ENCODE data around the gene TMEM259. TPM values are rescaled to one million over a fixed set of nuclear protein-coding genes. Genes with fewer than 3 reads are reported as not detected.
A peak's percentile ranks its signal among the peaks of the same experiment; 100 is the strongest.
"Not testable (repeated sequence)": the region's sequence is repeated elsewhere in the genome, so short reads cannot be mapped to it uniquely, and the experiment has no call there.

The TMEM259 gene
- total and polyA plus RNA-seq, 2 experiments from 2014 or later: 82.8 to 196 TPM

DNA sequence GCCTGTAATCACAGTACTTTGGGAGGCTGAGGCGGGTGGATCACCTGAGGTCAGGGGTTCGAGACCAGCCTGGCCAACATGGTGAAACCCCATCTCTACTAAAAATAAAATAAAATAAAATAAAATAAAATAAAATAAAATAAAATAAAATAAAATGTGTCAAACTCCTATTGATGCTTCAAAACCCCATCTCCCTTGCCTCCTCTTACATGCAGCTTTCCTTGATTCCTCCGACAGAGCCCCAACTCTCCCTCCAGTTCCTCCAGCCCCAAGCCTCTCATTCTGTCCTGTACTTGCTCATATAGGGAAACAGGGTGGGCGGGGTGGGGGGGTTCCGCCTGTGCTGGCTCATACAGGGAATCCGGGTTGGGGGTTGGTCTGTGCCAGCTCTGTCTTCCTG, 4.2 kb upstream of the TMEM259 start:
- H3K27ac ChIP-seq (ENCODE audit: low read depth); H4K20me1 ChIP-seq (replicated peaks; ENCODE audit: insufficient read depth); H3K4me2 ChIP-seq; DNase-seq (ENCODE audit: low spot score); ATAC-seq; H3K9me2 ChIP-seq (ENCODE audit: insufficient read depth); H3K4me3 ChIP-seq; H3K9me3 Mint-ChIP-seq; H3K4me3 Mint-ChIP-seq; H3K27me3 ChIP-seq (ENCODE audit: insufficient read depth); H3K4me1 ChIP-seq (ENCODE audit: insufficient read depth); H3K36me3 ChIP-seq (ENCODE audit: insufficient read depth); H2AFZ ChIP-seq: not testable (repeated sequence)
- Mint-ChIP-seq H3K27ac (0 out of 2 replicates have a peak overlapping the region, but pooled peaks have one; percentile 30), H3K36me3 (ENCODE audit: low read depth) (peaks cover 10% of the 10 kb centered on the region), H3K27me3 (ENCODE audit: insufficient read depth, low read depth, poor library complexity) (peaks cover 29% of the 10 kb centered on the region), H3K4me1 (peaks cover 10% of the 10 kb centered on the region; the same call in 2 of the 3 replicates)
- peaks cover 19% of the 10 kb centered on the region; the same call in 1 of the 2 replicates for H3F3A ChIP-seq (replicated peaks; ENCODE audit: low read depth)
- H3K79me2 ChIP-seq (replicated peaks; ENCODE audit: insufficient read depth): peaks cover 39% of the 10 kb centered on the region

DNA sequence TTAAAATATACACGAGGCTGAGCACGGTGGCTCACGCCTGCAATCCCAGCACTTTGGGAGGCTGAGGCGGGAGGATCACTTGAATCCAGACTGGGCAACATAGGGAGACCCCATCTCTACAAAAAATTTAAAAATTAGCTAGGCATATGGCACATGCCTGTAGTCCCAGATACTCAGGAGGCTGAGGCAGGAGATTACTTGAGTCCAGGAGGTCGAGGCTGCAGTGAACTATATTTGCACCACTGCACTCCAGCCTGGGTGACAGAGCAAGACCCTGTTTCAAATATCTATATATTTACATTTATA, 2.9 kb upstream of the TMEM259 start:
- H3K9me3 Mint-ChIP-seq; H3K36me3 ChIP-seq (ENCODE audit: insufficient read depth); H4K20me1 ChIP-seq (replicated peaks; ENCODE audit: insufficient read depth); H3K4me3 Mint-ChIP-seq; H3K36me3 Mint-ChIP-seq (ENCODE audit: low read depth); H3K4me1 ChIP-seq (ENCODE audit: insufficient read depth); H2AFZ ChIP-seq; H3K4me2 ChIP-seq; H3K4me3 ChIP-seq; H3K27ac ChIP-seq (ENCODE audit: low read depth); DNase-seq (ENCODE audit: low spot score); H3K27ac Mint-ChIP-seq; ATAC-seq; H3K4me1 Mint-ChIP-seq; H3K27me3 ChIP-seq (ENCODE audit: insufficient read depth); H3K9me2 ChIP-seq (ENCODE audit: insufficient read depth): not testable (repeated sequence)
- Histone ChIP-seq H3F3A (replicated peaks; ENCODE audit: low read depth) (peaks cover 18% of the 10 kb centered on the region; the same call in 1 of the 2 replicates), H3K79me2 (replicated peaks; ENCODE audit: insufficient read depth) (peaks cover 42% of the 10 kb centered on the region)
- peaks cover 26% of the 10 kb centered on the region for H3K27me3 Mint-ChIP-seq (ENCODE audit: insufficient read depth, low read depth, poor library complexity)

DNA sequence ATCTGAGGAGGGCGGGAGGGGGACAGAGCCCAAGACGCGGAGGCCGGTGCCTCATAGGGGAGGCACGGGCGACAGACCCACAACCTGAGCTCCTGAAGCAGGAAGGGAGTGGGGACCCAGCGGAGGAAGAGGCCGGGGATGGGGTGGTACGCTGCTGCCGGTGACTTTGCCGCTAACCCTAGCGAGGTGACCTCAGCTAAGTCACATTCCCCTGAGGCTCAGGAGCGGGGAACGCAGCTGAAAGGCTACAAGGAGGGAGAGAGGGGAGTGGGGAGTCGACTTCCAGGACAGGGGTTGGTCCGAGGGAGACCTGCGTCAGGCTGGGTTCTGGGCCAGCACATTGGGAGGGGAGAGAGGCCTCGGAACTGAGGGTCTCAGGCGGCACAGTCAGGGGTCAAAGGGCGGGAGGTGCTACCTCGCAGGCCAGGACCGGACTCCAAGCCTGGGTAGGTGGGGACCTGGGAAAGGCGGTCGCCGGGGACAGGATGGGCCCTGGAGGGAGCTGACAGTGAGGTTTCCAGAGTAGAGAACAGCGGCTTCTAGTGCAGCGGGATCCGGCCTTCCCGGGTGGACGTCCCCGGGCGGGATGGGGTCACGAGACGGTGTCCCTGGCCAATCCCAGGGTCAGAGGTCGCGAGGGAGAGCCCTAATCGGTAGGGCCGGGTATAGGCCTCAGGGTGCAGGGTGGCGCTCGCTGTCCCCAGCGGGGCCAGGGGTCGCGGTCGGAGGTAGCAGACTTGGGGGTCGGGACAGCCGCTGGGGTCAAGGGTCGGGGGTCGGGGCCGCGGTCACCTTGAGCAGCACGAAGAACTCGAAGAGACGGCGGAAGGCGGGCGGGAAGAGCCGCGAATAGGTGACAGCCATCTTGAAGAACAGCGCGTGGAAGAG, 699 bp downstream of the TMEM259 start:
- Histone ChIP-seq H3K27ac (ENCODE audit: low read depth) (peak overlapping the region; percentile 39; the same call in 1 of the 2 replicates), H3K4me3 (peak overlapping the region; percentile 91), H2AFZ (no peak overlapping the region), H3K9me2 (ENCODE audit: insufficient read depth) (no peaks in the 10 kb centered on the region), H3K36me3 (ENCODE audit: insufficient read depth) (no peaks in the 10 kb centered on the region), H4K20me1 (replicated peaks; ENCODE audit: insufficient read depth) (peaks cover 15% of the 10 kb centered on the region), H3K27me3 (ENCODE audit: insufficient read depth) (no peaks in the 10 kb centered on the region), H3K4me2 (peak overlapping the region; percentile 87), H3K79me2 (replicated peaks; ENCODE audit: insufficient read depth) (peaks cover 56% of the 10 kb centered on the region), H3F3A (replicated peaks; ENCODE audit: low read depth) (peaks cover 14% of the 10 kb centered on the region; the same call in 1 of the 2 replicates), H3K4me1 (ENCODE audit: insufficient read depth) (peaks cover 8% of the 10 kb centered on the region; the same call in 1 of the 2 replicates)
- ATAC-seq: no peak
- H3K36me3 Mint-ChIP-seq (ENCODE audit: low read depth): no peaks in the 10 kb centered on the region
- peaks cover 3% of the 10 kb centered on the region; the same call in 2 of the 3 replicates for H3K9me3 Mint-ChIP-seq
- peaks cover 28% of the 10 kb centered on the region for H3K4me1 Mint-ChIP-seq
- peak overlapping the region; percentile 94 for H3K4me3 Mint-ChIP-seq
- DNase-seq (ENCODE audit: low spot score): peak; percentile 33
- peak overlapping the region; percentile 88 for H3K27ac Mint-ChIP-seq
- peaks cover 18% of the 10 kb centered on the region for H3K27me3 Mint-ChIP-seq (ENCODE audit: insufficient read depth, low read depth, poor library complexity)
- no peak for TF ChIP-seq ZNF114 (CRISPR knock-in tag; IDR thresholded peaks at IDR 0.05)
- TF ChIP-seq, protein P1, sequence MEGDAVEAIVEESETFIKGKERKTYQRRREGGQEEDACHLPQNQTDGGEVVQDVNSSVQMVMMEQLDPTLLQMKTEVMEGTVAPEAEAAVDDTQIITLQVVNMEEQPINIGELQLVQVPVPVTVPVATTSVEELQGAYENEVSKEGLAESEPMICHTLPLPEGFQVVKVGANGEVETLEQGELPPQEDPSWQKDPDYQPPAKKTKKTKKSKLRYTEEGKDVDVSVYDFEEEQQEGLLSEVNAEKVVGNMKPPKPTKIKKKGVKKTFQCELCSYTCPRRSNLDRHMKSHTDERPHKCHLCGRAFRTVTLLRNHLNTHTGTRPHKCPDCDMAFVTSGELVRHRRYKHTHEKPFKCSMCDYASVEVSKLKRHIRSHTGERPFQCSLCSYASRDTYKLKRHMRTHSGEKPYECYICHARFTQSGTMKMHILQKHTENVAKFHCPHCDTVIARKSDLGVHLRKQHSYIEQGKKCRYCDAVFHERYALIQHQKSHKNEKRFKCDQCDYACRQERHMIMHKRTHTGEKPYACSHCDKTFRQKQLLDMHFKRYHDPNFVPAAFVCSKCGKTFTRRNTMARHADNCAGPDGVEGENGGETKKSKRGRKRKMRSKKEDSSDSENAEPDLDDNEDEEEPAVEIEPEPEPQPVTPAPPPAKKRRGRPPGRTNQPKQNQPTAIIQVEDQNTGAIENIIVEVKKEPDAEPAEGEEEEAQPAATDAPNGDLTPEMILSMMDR (conservative IDR thresholded peaks at IDR 0.05; ENCODE audit: low read depth in 2 of 2): no peak
- TF ChIP-seq EZH2 (IDR thresholded peaks at IDR 0.05; ENCODE audit: low read depth, unreplicated experiment): no peak
- no peak for TF ChIP-seq EZH2phosphoT487 (IDR thresholded peaks at IDR 0.05; ENCODE audit: unreplicated experiment)
- no peak for TF ChIP-seq JUNB (IDR thresholded peaks at IDR 0.05; ENCODE audit: unreplicated experiment)
- no peak for TF ChIP-seq POLR2AphosphoS5 (IDR thresholded peaks at IDR 0.05; ENCODE audit: low read depth)
- TF ChIP-seq CREB1 (CRISPR knock-in tag; IDR thresholded peaks at IDR 0.05; ENCODE audit: low read depth): no peak
- TF ChIP-seq STAT1 (IDR thresholded peaks at IDR 0.05; ENCODE audit: unreplicated experiment): no peak
- TF ChIP-seq, protein P2, sequence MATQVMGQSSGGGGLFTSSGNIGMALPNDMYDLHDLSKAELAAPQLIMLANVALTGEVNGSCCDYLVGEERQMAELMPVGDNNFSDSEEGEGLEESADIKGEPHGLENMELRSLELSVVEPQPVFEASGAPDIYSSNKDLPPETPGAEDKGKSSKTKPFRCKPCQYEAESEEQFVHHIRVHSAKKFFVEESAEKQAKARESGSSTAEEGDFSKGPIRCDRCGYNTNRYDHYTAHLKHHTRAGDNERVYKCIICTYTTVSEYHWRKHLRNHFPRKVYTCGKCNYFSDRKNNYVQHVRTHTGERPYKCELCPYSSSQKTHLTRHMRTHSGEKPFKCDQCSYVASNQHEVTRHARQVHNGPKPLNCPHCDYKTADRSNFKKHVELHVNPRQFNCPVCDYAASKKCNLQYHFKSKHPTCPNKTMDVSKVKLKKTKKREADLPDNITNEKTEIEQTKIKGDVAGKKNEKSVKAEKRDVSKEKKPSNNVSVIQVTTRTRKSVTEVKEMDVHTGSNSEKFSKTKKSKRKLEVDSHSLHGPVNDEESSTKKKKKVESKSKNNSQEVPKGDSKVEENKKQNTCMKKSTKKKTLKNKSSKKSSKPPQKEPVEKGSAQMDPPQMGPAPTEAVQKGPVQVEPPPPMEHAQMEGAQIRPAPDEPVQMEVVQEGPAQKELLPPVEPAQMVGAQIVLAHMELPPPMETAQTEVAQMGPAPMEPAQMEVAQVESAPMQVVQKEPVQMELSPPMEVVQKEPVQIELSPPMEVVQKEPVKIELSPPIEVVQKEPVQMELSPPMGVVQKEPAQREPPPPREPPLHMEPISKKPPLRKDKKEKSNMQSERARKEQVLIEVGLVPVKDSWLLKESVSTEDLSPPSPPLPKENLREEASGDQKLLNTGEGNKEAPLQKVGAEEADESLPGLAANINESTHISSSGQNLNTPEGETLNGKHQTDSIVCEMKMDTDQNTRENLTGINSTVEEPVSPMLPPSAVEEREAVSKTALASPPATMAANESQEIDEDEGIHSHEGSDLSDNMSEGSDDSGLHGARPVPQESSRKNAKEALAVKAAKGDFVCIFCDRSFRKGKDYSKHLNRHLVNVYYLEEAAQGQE (IDR thresholded peaks at IDR 0.05; ENCODE audit: unreplicated experiment): no peak

Data from GM23338 (cell line).